H1 (cell line): ENCODE measurements around the gene OGG1.

ENCODE experiments used
- CTCF ChIP-seq, 3 experiments: IDR thresholded peaks; 1 replicate in 2 of 3; 2 replicates in 1 of 3; pipeline versions ENCODE4 v1.5.1 to v1.6.1; 2011; ENCODE audit warnings: low read length in 3 of 3, mild to moderate bottlenecking in 3 of 3, inconsistent platforms in 2 of 3, low read depth in 1 of 3, moderate library complexity in 1 of 3; ENCODE audit not compliant: insufficient read depth in 1 of 3; ENCODE audit errors: control extremely low read depth in 1 of 3
- PHF8 ChIP-seq: fragments of 200-600 bp; sonication (generic); conservative IDR thresholded peaks from 2 replicates; pipeline ENCODE4 v1.7.1; 2012; ENCODE audit warnings: low read depth, mild to moderate bottlenecking, inconsistent platforms, low read length, moderate library complexity
- POLR2A ChIP-seq, 2 experiments: IDR thresholded peaks; 1 replicate in 1 of 2; 2 replicates in 1 of 2; pipeline ENCODE4 v1.6.1; 2011; ENCODE audit warnings: low read depth in 2 of 2, low read length in 2 of 2, mild to moderate bottlenecking in 2 of 2; ENCODE audit errors: control extremely low read depth in 1 of 2
- SP2 ChIP-seq: IDR thresholded peaks from 2 replicates; pipeline ENCODE4 v1.6.1; 2012; ENCODE audit warnings: mild to moderate bottlenecking, low read length, inconsistent platforms
- SRF ChIP-seq: IDR thresholded peaks from 2 replicates; pipeline ENCODE4 v1.6.1; 2011; ENCODE audit warnings: mild to moderate bottlenecking, low read depth, low read length, moderate library complexity
- YY1 ChIP-seq: IDR thresholded peaks from 2 replicates; pipeline ENCODE4 v1.6.1; 2011; ENCODE audit warnings: low read depth, mild to moderate bottlenecking, low read length

GRCh38 chr3:9746330-9746729 lies 3.4 kb upstream of the OGG1 start:
- TF ChIP-seq YY1 (no peak), CTCF (IDR thresholded peaks at IDR 0.05; ENCODE audit: control extremely low read depth in 1 of 3, insufficient read depth in 1 of 3, low read depth in 1 of 3, low read length in 3 of 3) (no peak), SRF (no peak), POLR2A (IDR thresholded peaks at IDR 0.05; ENCODE audit: control extremely low read depth in 1 of 2, low read depth in 2 of 2, low read length in 2 of 2) (no peak), SP2 (no peak), PHF8 (no peak)
